Ammon's horn (tissue), 1 donor: ENCODE data around the gene ZNF536.
"Not testable (repeated sequence)": the region's sequence is repeated elsewhere in the genome, so short reads cannot be mapped to it uniquely, and the experiment has no call there.

ENCODE experiments used
- DNase-seq: peaks from one replicate; pipeline ENCODE4 v3.0.0-alpha.2; 2016; ENCODE audit warnings: low spot score

Gene ZNF536

DNA sequence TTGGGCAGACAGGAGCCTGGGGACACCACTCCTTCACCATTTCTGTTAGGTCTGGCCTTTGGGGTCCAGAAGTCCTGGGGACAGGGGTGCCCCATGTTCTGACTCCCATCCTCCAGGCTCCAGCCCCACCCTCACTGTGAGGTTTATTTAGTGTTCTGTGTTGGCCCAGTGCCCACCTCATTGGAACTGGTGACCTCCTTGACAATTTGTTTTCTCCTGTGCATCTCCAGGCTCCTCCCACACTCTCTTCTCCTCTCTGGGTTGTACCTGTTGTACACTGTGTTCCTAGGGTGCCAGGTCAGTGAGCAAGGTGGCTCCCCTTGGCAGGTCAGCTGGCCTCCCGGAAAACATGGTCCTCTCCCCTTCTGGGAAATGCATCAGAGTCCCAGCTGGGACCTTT is 110.8 kb downstream of the ZNF536 start:
- DNase-seq: no peak

DNA sequence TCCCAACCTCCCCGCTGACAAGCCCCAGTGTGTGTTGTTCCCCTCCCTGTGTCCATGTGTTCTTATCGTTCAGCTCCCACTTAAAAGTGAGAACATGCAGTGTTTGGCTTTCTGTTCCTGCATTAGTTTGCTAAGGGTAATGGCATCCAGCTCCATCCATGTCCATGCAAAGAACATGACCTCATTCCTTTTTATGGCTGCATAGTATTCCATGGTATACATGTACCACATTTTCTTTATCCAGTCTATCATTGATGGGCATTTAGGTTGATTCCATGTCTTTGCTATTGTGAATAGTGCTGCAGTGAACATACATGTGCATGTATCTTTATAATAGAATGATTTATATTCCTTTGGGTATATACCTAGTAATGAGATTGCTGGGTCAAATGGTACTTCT is 114.1 kb downstream of the ZNF536 start:
- not testable (repeated sequence) for DNase-seq

DNA sequence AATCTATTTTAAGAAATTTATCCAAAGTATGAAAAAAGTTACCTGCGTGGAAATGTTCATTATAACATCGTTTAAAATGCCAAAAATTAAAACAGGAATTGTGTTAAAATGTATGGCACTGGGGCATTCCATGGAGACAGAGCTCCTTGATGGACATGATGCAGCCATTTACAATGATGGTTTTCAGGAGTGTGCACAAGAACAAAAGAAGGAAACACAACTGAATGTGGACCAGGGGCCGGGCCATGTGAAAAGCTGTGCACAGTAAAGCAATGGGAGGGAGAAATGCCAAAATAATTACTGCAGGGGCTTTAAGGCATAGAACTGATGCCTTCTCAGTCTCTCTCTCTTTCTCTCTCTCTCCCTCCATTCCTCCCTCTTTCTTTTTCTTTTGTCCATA is 115.0 kb downstream of the ZNF536 start:
- DNase-seq: no peak

DNA sequence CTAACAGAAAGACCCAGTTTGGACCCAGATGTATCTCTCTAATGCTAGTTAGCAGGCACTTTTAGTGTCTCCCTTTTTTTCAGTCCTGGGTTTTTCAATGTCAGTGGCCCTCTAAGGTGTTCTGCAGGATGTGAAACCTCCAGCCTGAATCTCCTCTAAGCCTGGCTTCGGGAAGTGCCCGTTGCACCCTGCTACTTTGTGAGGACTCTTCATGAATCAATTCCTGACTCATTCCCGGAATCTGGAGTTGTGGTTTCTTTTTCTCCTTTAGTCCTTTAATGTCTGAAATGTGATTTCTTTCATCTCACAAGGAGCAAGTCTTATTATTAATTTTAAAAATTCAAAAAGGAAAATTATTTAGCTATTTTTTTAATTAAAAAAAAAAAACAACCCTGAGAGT is 116.0 kb downstream of the ZNF536 start:
- no peak for DNase-seq

DNA sequence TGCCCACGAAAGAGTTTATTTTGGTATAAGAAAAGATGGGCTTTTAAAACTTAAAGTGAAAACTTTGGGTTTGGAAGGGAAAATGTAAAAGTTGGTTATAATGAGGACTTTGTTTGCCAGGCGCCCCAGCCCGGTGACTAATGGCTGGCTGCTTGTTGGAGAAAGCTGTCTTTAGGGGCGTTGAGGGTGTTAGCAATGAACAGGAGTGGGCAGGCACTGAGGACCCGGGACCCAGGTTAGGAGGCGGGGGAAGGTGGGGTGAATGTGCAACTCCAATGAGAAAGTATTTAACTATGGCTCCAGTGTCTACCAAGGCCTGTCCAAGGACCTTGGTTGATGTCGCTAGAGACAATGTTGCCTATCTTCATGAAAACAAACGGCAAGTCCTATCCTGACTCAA is 118.6 kb downstream of the ZNF536 start:
- DNase-seq: no peak

DNA sequence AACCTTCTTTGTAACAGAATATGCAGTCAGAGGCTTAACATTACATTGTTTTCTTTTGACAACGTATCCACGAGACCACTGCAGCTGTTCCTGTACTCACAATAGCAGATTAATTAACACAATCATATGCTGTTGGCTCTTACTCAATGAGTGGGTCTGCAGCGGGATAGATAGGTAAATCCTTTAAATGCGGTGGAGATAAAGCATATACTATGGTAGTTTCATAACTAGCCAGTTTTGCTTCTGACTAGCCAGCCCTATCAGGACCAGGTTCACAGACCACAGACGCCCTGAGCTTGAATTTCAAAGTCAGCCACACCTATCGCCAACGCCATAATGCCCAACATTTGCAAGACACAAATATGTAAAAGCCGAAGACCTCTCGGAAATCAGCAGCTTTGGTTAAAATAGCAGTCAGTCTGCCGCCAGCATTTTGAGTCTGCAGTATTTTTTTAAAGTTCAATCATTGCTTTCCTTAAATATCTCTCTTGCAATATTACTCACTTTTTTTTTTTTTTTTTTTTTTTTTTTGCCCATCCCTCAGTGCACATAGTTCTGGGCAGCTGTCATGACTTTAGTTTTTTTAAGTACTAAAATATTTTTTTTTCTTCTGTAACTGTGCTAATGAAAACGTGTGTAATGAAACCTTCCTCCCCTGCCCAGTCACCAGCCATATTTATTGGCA is 120.5 kb downstream of the ZNF536 start:
- no peak for DNase-seq

DNA sequence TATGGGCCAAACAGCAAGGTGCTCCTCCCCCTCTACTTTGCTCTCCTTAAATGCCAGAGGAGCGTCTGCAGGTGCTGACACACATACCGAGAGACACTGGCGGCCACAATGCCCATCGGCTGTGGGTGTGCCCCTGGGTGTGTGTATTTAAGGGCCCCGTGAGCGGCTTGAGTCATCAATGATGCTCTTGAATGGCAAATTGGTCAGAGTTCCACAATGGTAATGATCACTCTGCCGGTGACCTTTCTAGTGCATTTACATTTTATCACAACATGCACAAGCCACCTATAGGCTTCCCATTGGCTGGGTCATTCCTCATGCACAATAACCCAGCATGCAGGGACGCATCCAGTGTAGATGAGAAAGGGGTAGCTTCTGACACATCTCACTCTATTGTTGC is 124.8 kb downstream of the ZNF536 start:
- no peak for DNase-seq

DNA sequence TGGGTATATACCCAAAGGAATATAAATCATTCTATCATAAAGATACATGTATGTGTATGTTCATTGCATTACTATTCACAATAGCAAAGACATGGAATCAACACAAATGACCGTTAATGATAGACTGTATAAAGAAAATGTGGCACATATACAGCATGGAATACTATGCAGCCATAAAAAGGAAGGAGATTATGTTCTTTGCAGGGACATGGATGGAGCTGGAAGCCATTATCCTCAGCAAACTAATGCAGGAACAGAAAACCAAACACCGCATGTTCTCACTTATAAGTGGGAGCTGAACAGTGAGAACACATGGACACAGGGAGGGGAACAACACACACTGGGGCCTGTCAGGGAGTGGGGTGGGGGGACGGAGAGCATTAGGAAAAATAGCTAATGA is 125.9 kb downstream of the ZNF536 start:
- not testable (repeated sequence) for DNase-seq

DNA sequence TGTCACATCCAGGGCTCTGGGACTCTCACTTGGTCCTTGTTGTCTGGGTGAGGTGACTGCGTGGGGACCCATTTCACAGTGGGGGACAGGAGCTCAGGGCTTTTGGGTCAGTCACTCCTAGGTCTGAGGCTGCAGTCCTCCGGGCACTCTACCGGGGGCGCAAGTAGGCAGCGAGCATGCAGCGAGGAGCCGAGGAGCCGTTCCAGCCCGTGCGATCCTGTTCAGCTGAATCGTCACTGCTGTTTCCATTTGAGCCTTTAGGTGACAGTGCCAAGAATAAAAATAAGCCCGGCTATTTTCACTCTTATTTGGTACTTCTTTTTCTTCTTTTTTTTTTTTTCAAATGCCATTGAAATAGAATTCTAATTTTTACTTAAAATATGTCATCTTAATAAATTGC is 126.5 kb downstream of the ZNF536 start:
- peak; percentile 66 for DNase-seq

DNA sequence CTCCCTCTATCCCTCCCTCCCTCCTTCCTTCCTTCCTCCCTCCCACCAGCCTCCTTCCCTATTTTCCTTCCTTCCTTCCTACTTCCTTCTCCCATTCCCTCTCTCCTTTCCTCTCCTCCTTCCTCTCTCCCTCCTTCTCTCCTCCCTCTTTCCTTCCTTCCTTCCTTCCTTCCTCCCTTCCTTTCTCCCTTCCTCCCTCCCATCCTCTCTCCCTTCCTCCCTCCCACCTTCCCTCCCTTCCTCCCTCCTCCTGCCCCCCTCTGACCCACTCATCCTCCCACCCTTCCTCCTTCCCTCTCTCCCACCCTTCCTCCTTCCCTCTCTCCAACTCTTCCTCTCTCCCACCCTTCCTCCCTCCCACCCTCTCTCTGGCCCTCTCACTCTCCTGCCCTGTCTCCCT is 132.1 kb downstream of the ZNF536 start:
- no peak for DNase-seq

DNA sequence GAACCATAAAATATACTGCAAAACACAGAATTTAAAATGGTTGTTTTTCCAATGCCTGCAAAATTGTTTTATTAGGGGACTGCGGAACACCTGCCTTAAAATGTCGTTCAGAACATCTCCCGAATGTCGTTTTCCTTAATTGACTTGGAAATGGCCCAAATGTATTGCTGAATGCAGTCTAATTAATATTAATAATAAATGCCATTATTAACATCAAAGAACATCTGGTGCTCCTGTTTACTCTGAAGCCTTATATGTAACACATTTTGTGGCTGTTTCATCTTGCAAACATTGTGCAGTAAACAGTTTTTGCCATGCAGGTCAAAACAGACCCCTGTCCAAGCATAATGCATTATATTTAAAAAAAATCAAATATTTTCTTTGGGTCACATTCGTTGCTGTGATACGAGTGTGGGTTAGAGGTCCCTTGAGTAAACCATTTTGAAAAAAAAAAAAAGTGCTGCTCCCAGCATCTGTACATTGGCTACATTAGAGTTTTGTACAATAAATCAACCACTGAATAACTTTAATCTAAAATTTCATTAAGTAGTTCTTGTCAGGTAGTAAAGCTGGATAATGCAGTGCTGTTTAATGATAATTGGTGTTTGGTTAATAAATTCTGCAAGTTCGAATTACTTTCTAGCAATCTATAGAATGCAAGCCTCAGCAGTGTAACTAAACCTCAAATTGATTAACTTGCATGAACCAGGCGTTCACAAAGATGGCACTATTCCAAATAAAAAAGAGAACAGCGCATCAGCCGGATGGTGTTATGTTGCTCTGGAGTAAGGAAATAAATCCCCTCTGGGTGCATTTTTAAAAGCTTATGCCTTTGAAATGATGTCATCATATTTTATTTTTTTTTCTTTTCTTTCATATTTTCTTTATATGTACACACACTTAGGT is 140.2 kb downstream of the ZNF536 start:
- no peak for DNase-seq

DNA sequence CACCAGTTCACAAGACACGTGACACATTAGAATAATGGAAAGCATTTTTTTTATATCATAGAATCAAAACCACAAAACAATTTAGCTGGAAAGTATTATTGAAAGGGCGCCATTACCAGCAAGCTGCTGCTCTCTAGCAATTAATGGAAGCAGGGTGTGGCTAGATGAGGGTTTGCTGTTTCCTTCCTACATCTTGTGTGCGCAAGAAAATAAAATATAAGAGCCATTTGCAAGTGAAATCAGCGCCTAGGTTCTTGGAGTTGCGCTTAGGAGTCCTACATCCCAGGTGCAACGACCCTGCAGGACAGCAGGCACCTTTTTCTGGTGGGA is 140.9 kb downstream of the ZNF536 start:
- no peak for DNase-seq

DNA sequence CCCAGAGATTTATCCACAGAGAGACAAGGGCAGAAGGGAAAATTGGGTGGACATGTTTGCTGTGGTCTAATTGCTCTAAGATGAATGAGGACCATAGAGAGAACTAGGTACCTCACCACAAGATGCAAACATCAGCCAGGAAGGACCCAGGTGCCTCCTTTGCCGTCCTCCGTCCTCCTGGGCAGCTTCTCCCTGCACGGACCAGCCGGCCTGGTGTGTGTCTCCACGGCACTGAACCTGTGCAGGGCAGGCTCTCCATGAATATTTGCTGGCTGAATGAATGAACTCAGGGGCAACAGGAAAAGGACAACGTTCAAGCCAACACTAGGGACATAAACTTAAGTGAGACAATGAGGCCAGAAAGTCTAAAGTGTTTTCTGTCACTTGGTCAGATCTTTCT is 143.9 kb downstream of the ZNF536 start:
- DNase-seq: no peak

DNA sequence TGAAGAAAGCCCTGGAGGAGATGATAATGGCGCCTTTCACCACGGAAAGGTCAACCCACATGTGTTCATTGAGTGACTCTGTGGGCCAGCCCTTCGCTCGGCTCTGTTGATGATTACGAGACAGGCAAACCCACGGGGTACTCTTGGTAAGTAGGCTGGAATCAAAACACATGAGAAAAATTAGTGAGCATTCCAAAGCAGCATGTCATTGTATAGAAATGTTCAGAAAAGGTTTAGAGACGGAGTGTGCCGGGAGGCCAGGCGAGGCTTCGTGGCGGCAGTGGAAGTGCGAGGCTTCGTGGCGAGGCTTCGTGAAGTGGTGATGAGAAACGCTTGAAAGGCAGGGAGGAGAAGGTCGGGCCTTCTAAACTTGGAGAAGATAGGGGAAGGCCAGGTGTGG is 144.3 kb downstream of the ZNF536 start:
- DNase-seq: no peak

DNA sequence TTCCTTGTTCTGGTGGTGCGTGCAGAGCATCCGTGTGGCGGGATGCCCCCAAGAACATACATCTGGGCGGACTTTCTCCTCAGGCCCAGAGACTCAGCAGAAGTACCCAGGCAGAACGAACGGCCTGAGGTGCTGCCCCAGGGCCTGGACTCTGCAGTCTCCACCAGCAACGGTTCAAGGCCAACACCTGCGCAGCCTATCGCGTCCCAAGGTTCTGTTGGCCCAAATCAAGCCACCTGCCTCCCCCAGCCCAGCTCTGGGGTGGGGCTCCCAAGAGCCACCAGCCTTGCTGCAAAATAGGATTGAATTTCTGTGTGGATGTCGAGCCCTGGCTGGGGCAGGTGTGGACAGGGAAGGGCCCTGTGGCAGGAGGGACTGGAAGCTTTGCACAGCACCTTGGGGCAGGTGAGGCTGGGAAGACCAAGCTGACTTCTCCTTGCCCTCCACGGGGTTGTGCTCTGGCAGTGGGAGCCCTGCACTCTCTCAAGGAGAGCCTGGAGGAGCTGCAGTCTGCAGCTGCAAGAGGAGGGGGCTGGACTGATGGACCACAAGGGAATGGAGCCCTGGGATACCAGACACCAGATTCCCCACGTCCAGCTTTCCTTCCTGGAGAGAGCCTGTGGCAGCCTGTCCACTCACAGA is 146.9 kb downstream of the ZNF536 start:
- no peak for DNase-seq

DNA sequence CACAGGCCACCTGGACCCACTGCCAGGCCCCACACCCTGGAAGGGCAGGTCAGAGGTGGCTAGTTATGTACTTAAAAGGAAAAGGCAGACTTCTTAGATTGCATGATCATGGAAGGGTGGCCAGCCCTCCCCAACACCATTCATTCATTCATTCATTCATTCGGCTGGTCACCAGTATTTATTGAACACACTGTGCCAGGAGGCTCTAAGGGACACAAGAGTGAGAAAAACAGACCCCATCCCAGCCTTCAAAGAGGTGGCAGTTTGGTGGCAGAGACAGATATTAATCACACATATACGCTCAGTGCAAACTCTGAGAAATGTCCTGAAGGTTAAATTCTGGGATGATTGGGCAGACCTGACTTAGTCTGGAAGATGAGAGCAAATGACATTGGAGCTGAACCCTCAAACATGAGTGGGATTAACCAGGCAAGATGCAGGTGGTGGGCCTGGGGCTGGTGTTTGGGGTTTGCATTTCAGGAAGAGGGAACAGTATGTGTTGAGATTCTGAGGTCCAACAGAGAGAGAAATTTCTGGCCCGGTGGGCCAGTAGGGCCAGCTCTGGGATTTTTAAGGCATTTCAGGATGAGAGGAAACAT is 147.5 kb downstream of the ZNF536 start:
- no peak for DNase-seq

DNA sequence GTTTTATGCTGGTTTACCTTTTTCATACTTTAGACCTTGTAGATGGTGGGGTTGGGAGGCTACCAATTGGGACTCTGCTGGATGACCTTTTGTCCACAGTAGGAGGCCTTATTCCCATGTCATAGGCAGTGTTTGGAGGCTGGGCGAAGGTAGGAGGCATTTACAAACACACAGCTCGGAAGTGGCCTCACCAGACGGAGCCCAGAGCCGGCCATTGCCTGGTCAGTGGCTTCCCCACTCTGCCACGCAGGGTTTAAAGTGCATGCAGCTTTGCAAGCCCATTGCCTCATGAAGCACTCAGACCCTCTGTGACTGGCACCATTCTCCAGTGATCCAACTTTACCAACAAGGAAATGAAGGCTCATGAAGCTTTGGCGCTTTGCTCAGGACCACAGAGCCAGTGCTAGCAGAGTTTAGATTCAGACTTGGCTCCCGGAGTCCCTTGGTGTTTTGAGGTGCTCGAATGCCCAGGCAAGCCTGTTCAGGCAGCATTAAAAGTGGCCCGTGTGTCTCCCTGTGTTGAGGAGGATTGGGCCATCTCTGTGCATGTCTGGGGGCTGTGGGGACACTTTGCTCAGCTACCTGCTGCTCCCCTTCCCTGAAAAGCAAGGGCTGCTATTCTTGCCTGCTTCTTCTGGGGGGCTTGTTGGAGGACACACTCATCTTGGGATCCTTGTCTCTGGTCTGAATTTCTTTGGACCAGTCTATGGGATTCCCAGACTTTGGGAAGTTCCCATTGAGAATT is 148.7 kb downstream of the ZNF536 start:
- no peak for DNase-seq

DNA sequence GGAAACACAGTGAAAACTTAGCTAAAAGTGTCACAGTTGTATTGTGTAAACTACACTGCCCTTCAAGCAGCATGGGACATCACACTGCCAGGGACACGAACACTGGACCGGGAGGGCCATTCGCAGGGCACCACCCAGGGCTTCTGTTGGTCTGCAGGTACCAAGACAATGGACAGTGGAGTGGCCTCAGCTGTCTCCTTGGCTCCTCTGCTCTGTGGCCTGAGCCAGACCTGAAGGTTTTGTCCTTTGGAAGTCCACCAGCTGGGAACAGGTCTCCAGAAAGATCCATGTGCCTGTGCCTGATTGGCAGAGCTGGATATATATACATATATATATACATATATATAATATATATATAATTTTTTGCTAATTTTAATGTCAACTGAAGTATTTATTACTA is 149.8 kb downstream of the ZNF536 start:
- DNase-seq: no peak

DNA sequence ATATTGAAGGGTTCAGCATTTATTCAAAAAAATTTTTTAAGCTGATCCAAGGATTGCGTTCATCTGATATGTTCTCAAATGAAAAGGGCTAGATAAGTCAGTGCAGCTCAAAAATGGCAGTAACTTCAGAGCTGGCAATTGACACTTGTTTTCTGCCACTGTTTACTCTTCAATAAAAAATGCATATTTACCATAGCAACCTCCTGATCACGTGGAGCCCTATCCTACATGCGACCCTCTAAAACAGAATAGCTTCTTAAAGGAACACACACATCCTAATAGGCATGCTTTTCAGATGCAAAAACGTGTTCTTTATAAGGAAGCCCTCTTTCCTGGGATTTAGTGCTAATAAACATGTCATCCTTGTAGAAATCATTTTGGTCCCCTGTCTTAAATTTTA is 150.2 kb downstream of the ZNF536 start:
- DNase-seq: no peak

DNA sequence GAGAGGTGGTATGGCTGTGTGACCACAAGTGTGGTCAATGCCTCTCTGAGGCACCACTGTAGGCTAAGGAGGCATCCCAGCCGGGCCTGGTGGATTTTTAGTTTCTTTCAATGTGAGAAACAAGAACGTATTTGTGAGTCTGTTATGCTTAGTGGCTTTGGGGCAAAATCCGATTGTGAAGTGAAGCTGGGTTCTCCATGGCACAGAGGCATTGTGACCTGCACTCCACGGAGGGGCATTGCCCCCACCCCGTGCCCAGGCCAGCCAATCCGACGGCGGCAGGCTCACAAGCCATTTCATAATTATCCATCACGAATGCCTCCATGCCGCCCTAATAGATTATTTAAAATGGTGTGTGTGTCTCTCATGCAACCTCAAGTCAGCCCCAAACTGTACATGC is 151.6 kb downstream of the ZNF536 start:
- no peak for DNase-seq

DNA sequence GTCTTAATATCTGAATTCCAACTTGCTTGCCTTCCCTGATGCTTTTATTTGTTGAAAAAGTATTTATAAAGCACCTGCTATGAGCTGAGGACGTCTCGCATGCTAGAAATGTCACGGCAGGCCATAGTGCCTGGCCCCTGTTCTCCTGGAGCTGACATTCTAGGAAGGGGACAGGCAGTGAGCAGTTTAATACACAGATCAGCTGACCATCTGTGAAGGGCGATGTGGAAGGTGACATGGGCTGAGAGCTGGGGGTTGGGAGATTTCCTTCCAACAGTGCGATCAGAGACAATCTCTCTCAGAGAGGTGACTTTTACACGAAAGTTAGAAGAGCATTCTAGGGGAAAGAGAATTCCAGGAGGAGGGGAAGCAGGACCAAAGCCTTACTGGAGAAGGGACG is 153.2 kb downstream of the ZNF536 start:
- no peak for DNase-seq

DNA sequence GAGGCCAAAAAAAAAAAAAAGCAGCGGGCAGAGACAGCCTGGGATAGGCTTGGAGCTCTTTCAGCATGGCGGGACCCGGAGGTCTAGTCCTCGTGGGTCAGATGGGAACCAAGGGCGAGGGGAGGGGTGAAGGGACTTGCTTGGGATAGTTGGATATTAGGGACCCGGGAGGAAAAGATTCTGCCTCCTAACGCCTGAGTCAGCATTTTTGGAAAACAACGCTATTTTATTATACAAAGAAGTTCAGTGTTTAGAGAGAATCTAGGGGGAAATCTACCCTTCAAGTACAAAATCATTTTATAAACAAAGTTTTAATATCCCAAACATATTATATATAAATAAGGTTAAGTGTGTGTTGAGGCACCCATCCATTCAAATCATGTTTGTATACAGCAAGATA is 156.7 kb downstream of the ZNF536 start:
- DNase-seq: no peak
